GM12874 (cell line): ENCODE data around the gene FAXDC2.

Experiments
- TF ChIP-seq, protein P1 (sequence below): IDR thresholded peaks from 2 replicates; pipeline ENCODE4 v1.5.1; 2011; ENCODE audit warnings: low read depth, mild to moderate bottlenecking, control low read depth, low read length, moderate library complexity; ENCODE audit not compliant: insufficient read depth

Gene FAXDC2

GRCh38 chr5:154850255-154851062 is at the start of gene FAXDC2:
Gene FAXDC2 (minus strand): TSS chr5:154850603. CDS start chr5:154838178, 12,425 bp downstream.
- TF ChIP-seq, protein P1, sequence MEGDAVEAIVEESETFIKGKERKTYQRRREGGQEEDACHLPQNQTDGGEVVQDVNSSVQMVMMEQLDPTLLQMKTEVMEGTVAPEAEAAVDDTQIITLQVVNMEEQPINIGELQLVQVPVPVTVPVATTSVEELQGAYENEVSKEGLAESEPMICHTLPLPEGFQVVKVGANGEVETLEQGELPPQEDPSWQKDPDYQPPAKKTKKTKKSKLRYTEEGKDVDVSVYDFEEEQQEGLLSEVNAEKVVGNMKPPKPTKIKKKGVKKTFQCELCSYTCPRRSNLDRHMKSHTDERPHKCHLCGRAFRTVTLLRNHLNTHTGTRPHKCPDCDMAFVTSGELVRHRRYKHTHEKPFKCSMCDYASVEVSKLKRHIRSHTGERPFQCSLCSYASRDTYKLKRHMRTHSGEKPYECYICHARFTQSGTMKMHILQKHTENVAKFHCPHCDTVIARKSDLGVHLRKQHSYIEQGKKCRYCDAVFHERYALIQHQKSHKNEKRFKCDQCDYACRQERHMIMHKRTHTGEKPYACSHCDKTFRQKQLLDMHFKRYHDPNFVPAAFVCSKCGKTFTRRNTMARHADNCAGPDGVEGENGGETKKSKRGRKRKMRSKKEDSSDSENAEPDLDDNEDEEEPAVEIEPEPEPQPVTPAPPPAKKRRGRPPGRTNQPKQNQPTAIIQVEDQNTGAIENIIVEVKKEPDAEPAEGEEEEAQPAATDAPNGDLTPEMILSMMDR, result no peak

DNA sequence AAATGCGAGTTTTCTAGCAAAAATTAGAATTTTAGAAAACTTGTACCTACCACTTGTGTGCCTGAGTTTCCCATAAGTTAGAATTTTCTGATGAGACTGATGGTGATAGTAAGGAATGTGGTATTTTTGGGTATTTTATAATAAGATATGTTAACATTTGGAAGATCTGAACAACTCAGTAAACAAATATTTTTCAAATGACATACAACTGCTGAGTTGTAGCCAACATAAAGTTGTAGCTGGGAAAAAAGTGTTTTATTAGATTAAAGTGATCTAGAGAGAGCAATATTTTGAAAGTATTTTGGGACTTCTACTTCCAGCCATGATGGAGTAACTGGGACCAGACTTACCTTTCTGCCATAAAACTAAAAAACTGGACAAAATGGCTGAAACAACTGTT is 49.7 kb upstream of the FAXDC2 start:
- TF ChIP-seq, protein P1, result no peak

- TF ChIP-seq, protein P1, result no peak
Measured at GRCh38 chr5:154899151-154899816, 48.9 kb upstream of the FAXDC2 start.

- TF ChIP-seq, protein P1, result no peak
Measured at GRCh38 chr5:154898210-154898609, 47.8 kb upstream of the FAXDC2 start.

- TF ChIP-seq, protein P1, result no peak
Measured at GRCh38 chr5:154896562-154897165, 46.3 kb upstream of the FAXDC2 start.

- TF ChIP-seq, protein P1, result no peak
Measured at GRCh38 chr5:154895606-154896561, 45.5 kb upstream of the FAXDC2 start.
